Mesothelial cell of epicardium (in vitro differentiated cells): ENCODE results near the gene SRP54. TPM values are rescaled to one million over a fixed set of nuclear protein-coding genes. Genes with fewer than 3 reads are reported as not detected.

ENCODE experiments used
- DNase-seq, 2 experiments: peaks; one replicate each; pipeline ENCODE4 v3.0.0; 2021; ENCODE audit warnings: low spot score in 2 of 2; ENCODE audit not compliant: unreplicated experiment in 2 of 2
- H3K27ac Mint-ChIP-seq: 2 replicates; pipeline ENCODE4 v1.8.0; 2021; ENCODE audit warnings: mixed read lengths
- H3K27me3 Mint-ChIP-seq: 2 replicates; pipeline ENCODE4 v1.8.0; 2021; ENCODE audit warnings: low read depth, mixed read lengths
- H3K36me3 Mint-ChIP-seq: 2 replicates; pipeline ENCODE4 v1.8.0; 2021; ENCODE audit warnings: mixed read lengths
- H3K4me1 Mint-ChIP-seq: 2 replicates; pipeline ENCODE4 v1.8.0; 2021; ENCODE audit warnings: mixed read lengths
- H3K4me3 Mint-ChIP-seq: 2 replicates; pipeline ENCODE4 v1.8.0; 2021; ENCODE audit warnings: mild to moderate bottlenecking, moderate library complexity, mixed read lengths
- H3K9me3 Mint-ChIP-seq: 2 replicates; pipeline ENCODE4 v1.8.0; 2021; ENCODE audit warnings: mixed read lengths
- total RNA-seq: library from RNA; stranded (reverse); gene quantifications from 3 replicates; pipeline ENCODE4 v1.2.1, GENCODE V29; 2021
- TF ChIP-seq, protein P1 (sequence below): fragments of 200-600 bp; sonication (generic); IDR thresholded peaks from one replicate; pipeline ENCODE4 v1.5.0; 2021; ENCODE audit warnings: antibody characterized with exemption; ENCODE audit not compliant: unreplicated experiment

SRP54 gene
- total RNA-seq, 1 donor from 2014 or later = 61.2 TPM

DNA sequence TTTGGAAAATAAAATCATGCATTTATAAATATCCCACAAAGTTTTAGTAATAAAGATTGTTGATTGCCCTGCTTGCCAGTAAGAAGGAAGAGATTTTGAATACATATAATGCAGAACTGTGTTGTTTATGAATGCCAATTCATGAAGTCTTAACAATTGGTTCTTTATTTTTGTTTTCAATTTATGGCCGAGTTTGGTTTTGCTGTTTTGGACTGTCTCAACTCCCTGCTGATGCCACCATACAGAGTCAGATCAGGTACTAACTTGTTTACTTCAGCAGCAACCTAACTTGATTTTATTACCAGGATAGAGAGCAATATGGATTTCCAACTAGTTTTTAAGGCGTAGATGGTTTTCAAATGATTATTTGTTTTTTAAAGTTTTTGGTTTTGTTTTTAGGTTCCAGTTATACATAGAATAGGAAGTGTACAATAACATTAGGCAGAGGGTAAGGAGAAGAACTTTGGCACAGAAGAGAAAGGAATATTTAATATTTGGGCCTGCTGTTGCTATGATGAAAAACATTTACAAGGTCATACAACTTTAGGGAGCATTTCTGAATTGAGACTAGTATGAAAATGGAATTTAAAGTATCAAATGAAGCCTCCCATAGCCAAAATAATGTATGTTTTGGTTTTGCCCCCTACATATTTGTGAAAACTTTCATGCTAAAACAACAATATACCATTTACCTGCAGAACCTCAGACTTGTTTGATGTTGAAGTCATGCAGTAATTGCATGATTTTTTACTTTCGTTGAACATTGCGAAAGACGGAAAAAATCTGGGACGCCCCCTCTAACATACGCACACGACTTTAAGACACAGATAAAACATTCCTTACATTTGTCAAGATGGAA lies 62.4 kb downstream of the SRP54 start:
- Mint-ChIP-seq H3K36me3 (no peaks in the 10 kb centered on the region), H3K27me3 (no peaks in the 10 kb centered on the region), H3K4me3 (peak overlapping the region; percentile 97), H3K27ac (peak overlapping the region; percentile 99), H3K9me3 (no peaks in the 10 kb centered on the region), H3K4me1 (peaks cover 18% of the 10 kb centered on the region)
- DNase-seq = no peak
- TF ChIP-seq, protein P1, sequence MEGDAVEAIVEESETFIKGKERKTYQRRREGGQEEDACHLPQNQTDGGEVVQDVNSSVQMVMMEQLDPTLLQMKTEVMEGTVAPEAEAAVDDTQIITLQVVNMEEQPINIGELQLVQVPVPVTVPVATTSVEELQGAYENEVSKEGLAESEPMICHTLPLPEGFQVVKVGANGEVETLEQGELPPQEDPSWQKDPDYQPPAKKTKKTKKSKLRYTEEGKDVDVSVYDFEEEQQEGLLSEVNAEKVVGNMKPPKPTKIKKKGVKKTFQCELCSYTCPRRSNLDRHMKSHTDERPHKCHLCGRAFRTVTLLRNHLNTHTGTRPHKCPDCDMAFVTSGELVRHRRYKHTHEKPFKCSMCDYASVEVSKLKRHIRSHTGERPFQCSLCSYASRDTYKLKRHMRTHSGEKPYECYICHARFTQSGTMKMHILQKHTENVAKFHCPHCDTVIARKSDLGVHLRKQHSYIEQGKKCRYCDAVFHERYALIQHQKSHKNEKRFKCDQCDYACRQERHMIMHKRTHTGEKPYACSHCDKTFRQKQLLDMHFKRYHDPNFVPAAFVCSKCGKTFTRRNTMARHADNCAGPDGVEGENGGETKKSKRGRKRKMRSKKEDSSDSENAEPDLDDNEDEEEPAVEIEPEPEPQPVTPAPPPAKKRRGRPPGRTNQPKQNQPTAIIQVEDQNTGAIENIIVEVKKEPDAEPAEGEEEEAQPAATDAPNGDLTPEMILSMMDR = no peak

DNA sequence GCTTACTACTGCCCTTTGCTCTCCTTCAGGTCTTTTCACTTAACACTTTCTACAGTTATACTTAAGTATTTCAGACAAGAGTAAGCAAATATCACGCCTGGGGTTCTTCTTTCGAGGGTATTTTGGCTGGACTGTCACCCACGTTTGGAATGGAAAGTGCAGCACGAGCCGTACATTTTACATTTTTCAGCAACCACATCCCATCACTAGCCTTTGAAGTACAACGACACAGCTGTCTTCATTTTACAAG lies 62.9 kb downstream of the SRP54 start:
- Mint-ChIP-seq H3K36me3 (peaks cover 3% of the 10 kb centered on the region), H3K9me3 (no peaks in the 10 kb centered on the region), H3K4me1 (peaks cover 18% of the 10 kb centered on the region), H3K27me3 (no peaks in the 10 kb centered on the region), H3K27ac (peak overlapping the region; percentile 99), H3K4me3 (peak overlapping the region; percentile 97)
- TF ChIP-seq, protein P1 = no peak
- DNase-seq = no peak

DNA sequence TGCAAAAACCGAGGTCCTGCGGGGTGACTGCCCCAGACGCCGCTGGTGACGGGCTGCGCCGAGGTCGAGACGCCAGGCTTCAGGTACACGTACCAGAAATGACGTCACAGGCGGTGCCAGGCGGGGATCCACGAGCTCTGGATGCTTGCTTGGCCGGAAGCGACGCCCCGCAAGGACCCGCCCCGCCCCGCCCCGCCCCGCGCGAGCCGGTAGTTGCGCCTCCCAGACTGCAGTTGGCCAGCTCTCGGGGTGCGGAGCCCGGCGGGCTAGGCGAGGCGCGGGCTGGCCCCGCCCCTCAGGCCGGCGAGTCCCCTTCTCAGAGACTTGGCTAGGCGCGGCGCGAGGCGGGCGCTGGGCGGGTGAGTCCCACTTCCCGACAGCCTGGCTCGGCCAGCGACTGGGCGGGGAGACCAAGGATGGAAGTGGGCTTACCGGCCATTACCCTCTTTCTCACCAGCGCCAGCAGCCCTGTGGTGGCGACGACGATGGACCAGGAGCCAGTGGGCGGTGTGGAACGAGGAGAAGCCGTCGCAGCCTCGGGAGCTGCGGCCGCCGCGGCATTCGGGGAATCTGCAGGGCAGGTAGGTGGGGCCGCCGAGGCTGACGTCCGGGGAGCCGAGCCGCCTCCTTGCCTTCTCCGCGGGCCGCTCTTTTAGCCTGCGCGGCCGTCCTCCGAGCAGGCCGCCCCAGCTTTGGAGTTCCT lies 63.4 kb downstream of the SRP54 start, which contains the start of gene FAM177A1:
Gene FAM177A1, plus strand, starts transcription at position 225 of the 703 bp plus-strand sequence. Its CDS starts 192 bp downstream, at position 417.
- Mint-ChIP-seq H3K4me1 (peaks cover 18% of the 10 kb centered on the region), H3K9me3 (no peaks in the 10 kb centered on the region), H3K27ac (peak within 1 kb of the TSS; percentile 100), H3K36me3 (peaks cover 4% of the 10 kb centered on the region), H3K4me3 (peak within 1 kb of the TSS; percentile 97), H3K27me3 (no peaks in the 10 kb centered on the region)
- TF ChIP-seq, protein P1 = no peak
- peak; percentile 90 to 92 for DNase-seq

DNA sequence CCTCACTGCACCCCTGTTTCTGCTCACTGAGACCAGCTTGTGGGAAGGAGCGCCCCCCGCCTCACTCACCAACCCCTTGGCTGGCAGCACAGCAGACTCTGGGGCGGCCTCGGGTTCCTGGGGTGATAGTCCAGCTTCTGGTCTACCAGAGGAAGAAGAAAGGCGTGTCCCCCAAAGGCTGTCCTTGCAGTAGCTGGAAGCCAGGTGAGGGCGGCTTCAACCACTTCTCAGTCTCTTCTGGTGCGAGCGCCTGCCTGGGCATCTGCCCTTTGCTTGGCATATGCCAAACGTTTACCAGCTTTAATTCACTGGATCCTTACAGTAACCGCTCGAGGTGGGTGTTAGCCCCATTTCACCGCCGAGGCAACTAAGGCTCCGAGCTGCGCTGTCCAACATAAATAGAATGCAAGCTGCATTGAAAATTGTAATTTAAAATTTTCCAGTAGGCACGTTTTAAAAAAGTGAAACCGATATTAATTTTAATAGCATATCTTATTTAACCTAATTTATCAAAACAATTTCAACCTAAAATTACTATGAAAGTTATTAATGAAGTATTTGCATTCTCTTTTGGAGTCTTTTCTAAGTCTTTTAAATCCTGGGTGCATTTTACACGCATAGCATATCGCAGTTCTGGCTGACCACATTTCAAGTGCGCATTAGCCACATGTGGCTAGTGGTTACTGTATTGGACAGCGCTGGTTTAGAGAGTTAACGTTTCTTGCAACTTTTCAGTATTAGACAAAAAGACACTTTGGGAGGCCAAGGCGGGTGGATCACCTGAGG lies 64.2 kb downstream of the SRP54 start:
- Mint-ChIP-seq H3K36me3 (peaks cover 6% of the 10 kb centered on the region), H3K27me3 (no peaks in the 10 kb centered on the region), H3K27ac (peak overlapping the region; percentile 100), H3K4me1 (peaks cover 18% of the 10 kb centered on the region), H3K4me3 (peak overlapping the region; percentile 97), H3K9me3 (no peaks in the 10 kb centered on the region)
- TF ChIP-seq, protein P1 = no peak
- DNase-seq = no peak

DNA sequence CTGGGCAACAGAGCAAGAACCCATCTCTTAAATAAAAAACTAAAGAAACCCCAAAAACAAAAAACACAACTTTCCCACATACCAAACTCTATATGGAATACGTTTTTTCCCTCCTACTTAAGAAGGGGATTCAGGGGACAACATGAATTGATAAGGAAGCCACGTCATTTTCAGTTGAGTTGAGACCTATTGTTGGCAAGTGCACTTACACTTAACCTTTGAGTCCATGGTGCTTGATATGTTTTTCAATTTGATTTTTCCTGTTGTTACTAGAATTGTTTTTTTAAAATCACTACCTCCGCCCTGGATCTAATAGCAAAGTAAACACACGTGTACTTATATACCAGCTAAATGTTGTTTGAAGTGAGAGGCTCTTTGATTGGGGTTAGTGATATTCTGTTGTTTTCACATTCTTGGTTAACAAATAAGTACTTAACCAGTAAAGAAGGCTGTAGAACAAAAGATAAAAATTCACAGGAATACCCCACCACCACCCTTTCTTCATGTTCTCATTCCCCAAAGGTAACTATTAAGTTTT lies 65.3 kb downstream of the SRP54 start:
- Mint-ChIP-seq H3K27ac (peak overlapping the region; percentile 76), H3K27me3 (no peaks in the 10 kb centered on the region), H3K4me3 (peak overlapping the region; percentile 97), H3K4me1 (peaks cover 18% of the 10 kb centered on the region), H3K36me3 (peaks cover 8% of the 10 kb centered on the region), H3K9me3 (no peaks in the 10 kb centered on the region)
- no peak for DNase-seq
- TF ChIP-seq, protein P1 = no peak
